Epithelial cell of proximal tubule (primary cell): ENCODE measurements around the gene PKD2. TPM values are rescaled to one million over a fixed set of nuclear protein-coding genes. Genes with fewer than 3 reads are reported as not detected.
A peak's percentile ranks its signal among the peaks of the same experiment; 100 is the strongest.

Experiments
- DNase-seq: peaks from one replicate; pipeline ENCODE4 v3.0.0-alpha.2; 2011; ENCODE audit warnings: low read depth
- H3K4me3 ChIP-seq: 2 replicates; pipeline ENCODE4 v1.5.1; 2011; ENCODE audit warnings: low read depth, mild to moderate bottlenecking, low read length
- total RNA-seq: library from RNA; depleted of rRNA; stranded (reverse); fragments of >200 nt; gene quantifications from 2 replicates; pipeline ENCODE4 v1.2.3, GENCODE V29; 2015
- TF ChIP-seq, protein P1 (sequence below): conservative IDR thresholded peaks from 2 replicates; pipeline ENCODE4 v1.5.1; 2012; ENCODE audit warnings: low read depth, mild to moderate bottlenecking, low read length

Gene PKD2
- total RNA-seq, 1 donor from 2014 or later: 14.1 TPM

DNA sequence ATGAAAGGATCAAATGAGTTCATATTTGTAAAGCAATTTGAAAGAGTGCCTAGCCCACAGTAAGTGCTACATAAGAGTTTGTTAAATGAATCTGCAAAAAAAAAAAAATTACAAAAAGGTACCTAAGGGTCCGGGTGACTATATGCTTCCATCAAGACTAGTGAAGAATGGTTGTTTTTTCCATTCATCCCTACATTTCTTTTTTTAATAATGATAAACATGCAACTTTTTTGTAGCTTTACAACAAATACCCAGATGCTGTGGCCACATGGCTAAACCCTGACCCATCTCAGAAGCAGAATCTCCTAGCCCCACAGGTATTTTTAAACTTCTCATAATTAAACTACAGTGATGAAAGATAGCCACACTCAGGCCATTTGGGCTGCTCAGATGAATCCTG is 27.6 kb upstream of the PKD2 start:
- TF ChIP-seq, protein P1, sequence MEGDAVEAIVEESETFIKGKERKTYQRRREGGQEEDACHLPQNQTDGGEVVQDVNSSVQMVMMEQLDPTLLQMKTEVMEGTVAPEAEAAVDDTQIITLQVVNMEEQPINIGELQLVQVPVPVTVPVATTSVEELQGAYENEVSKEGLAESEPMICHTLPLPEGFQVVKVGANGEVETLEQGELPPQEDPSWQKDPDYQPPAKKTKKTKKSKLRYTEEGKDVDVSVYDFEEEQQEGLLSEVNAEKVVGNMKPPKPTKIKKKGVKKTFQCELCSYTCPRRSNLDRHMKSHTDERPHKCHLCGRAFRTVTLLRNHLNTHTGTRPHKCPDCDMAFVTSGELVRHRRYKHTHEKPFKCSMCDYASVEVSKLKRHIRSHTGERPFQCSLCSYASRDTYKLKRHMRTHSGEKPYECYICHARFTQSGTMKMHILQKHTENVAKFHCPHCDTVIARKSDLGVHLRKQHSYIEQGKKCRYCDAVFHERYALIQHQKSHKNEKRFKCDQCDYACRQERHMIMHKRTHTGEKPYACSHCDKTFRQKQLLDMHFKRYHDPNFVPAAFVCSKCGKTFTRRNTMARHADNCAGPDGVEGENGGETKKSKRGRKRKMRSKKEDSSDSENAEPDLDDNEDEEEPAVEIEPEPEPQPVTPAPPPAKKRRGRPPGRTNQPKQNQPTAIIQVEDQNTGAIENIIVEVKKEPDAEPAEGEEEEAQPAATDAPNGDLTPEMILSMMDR: no peak
- peak overlapping the region; percentile 87 for H3K4me3 ChIP-seq
- no peak for DNase-seq

DNA sequence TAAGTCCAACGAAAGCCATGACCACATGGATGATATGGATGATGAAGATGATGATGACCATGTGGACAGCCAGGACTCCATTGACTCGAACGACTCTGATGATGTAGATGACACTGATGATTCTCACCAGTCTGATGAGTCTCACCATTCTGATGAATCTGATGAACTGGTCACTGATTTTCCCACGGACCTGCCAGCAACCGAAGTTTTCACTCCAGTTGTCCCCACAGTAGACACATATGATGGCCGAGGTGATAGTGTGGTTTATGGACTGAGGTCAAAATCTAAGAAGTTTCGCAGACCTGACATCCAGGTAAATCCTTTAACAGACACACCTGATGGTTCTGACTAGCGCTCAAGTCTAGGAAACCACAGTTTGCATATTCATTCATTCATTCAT is 25.9 kb upstream of the PKD2 start:
- TF ChIP-seq, protein P1: no peak
- DNase-seq: no peak
- no peak overlapping the region for H3K4me3 ChIP-seq

DNA sequence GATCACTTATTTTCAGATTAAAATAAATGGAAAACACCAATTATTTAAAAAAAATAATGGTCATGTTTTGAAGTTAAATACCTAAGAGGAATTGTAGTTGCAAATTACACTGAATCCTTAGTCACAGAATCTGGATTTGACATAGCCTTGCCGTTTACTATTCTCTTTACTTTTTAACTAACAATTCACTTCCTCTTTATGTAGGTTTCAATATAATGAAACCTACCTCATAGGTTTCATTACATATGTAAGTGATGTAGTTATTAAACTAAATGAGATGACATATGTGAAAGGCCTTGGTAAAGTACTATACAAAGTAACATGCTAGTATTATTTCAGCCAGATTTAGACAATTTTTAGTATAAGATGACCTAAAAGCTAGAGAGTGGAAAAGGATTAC is 25.4 kb upstream of the PKD2 start:
- TF ChIP-seq, protein P1: no peak
- H3K4me3 ChIP-seq: no peak overlapping the region
- DNase-seq: no peak

DNA sequence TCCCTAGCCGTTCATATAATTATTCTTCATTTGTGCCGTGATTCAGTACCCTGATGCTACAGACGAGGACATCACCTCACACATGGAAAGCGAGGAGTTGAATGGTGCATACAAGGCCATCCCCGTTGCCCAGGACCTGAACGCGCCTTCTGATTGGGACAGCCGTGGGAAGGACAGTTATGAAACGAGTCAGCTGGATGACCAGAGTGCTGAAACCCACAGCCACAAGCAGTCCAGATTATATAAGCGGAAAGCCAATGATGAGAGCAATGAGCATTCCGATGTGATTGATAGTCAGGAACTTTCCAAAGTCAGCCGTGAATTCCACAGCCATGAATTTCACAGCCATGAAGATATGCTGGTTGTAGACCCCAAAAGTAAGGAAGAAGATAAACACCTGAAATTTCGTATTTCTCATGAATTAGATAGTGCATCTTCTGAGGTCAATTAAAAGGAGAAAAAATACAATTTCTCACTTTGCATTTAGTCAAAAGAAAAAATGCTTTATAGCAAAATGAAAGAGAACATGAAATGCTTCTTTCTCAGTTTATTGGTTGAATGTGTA is 24.9 kb upstream of the PKD2 start:
- TF ChIP-seq, protein P1: no peak
- DNase-seq: no peak

DNA sequence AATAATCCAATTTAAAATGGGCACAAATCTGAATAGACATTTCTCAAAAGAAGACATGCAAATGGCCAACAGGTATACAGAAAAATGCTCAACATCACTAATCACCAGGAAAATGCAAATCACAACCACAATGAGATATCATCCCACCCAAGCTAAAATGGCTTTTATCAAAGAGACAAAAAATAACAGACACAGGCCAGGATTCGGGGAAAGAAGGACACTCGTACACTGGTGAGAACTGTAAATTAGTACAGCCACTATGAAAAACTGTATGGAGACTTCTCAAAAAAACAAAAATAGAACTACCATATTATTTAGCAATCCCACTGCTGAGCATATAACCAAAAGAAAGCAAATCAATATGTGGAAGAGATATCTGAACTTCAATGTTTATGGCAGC is 23.4 kb upstream of the PKD2 start:
- TF ChIP-seq, protein P1: no peak
- no peak overlapping the region for H3K4me3 ChIP-seq
- DNase-seq: peak; percentile 64

More for the DNA sequence above, 24.9 kb upstream of the PKD2 start:
- H3K4me3 ChIP-seq: no peak overlapping the region

DNA sequence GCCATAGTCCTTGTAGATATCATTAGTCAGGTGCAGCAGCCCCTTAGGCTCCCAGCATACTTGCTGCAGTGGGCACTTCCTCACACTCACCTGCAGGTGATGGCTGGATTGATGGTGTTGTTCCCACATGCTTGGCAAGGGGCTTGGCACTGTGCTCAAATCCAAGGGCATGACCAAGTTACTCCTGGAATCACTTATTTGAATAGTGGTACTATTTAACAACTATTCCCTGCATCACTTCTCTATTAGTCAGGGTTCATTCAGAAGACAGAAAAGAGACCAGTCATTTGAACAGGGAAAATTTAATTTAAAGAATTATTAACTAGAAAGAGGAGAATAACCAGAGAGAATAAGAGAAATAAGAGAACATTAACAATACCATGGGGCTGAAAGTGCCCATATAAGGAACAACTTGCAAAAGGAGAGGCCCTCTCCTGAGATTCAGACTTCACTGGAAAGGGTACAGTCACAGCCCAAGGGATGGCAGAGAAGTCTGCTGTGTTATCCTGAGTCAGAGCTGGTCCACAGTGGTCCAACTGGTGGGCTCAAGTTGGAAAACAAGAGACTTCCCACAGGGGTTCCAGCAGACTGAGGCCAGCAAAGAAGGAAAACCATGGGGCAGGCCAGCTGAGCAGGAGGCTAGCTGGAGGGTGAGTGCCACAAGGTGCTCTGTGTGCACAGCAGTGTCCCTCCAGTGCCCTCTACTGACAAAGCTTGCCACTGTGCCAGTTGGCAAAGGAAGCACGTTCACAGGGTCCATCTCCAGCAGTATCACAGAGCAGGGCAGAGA is 22.1 kb upstream of the PKD2 start:
- peak; percentile 98 for DNase-seq
- TF ChIP-seq, protein P1: peak; percentile 86
- peak overlapping the region; percentile 21 for H3K4me3 ChIP-seq

DNA sequence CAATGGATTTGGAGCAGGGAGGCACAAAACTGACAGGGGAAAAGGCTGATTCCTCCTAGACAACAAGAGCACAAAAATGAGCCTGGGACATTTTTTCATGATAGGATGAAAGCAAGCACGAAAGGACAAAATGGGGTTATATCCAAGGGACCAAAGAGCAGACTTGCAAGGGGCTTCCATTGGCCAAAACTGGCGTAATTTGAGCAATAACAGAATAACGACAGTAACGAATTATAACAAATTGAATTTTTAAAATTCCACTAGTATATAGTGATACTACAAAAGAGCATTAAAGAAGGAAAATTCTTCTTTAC is 21.6 kb upstream of the PKD2 start:
- no peak for DNase-seq
- TF ChIP-seq, protein P1: no peak
- H3K4me3 ChIP-seq: peak overlapping the region; percentile 21
